ENCODE measurements around the gene IQGAP3.

IQGAP3 gene

GRCh38 chr1:156544592-156545102 lies 27.7 kb downstream of the IQGAP3 start:
- Histone ChIP-seq H3K4me1 (ENCODE audit: control insufficient read depth, insufficient read depth, low read depth, low read length) (peaks cover 2% of the 10 kb centered on the region), H2BK120ac (ENCODE audit: low read depth, low read length) (no peak overlapping the region), H3K4me3 (ENCODE audit: insufficient read depth in 1 of 2, low read depth in 1 of 2, low read length in 2 of 2) (no peak overlapping the region), H2AFZ (ENCODE audit: low read depth, low read length) (no peak overlapping the region), H3K18ac (ENCODE audit: low read depth in 1 of 2, low read length in 2 of 2) (no peak overlapping the region), H3K9ac (ENCODE audit: low read length) (no peak overlapping the region), H3K9me3 (ENCODE audit: control insufficient read depth, low read length) (no peaks in the 10 kb centered on the region), H4K8ac (ENCODE audit: low read length) (no peak overlapping the region), H3K27me3 (ENCODE audit: control insufficient read depth in 1 of 2, insufficient read depth in 1 of 2, low read length in 2 of 2) (no peaks in the 10 kb centered on the region), H2BK12ac (ENCODE audit: low read length in 2 of 2) (no peak overlapping the region), H2BK5ac (ENCODE audit: low read depth, low read length, poor library complexity, severe bottlenecking) (no peak overlapping the region), H3K4ac (ENCODE audit: low read depth in 1 of 2, low read length in 2 of 2) (no peak overlapping the region), H3K36me3 (ENCODE audit: control insufficient read depth in 1 of 2, insufficient read depth in 2 of 2, low read depth in 1 of 2, low read length in 2 of 2) (peaks cover 11 to 30% of the 10 kb centered on the region in 2 experiments), H4K91ac (ENCODE audit: low read length) (no peak overlapping the region), H2AK5ac (ENCODE audit: low read length, severe bottlenecking) (no peak overlapping the region), H3K14ac (ENCODE audit: low read length in 2 of 2) (no peak overlapping the region), H2BK15ac (ENCODE audit: low read depth, poor library complexity, severe bottlenecking) (no peak overlapping the region), H3K4me2 (ENCODE audit: low read length, poor library complexity, severe bottlenecking) (no peak overlapping the region), H3K27ac (ENCODE audit: low read length, poor library complexity, severe bottlenecking) (no peak overlapping the region), H3K23ac (ENCODE audit: low read length in 2 of 2) (no peak overlapping the region), H3K79me1 (replicated peaks; ENCODE audit: low read length, poor library complexity, severe bottlenecking) (no peaks in the 10 kb centered on the region)
- WGBS: 97% methylated on average over 3 of the region's 3 CpGs
- DNase-seq: no peak

DNA sequence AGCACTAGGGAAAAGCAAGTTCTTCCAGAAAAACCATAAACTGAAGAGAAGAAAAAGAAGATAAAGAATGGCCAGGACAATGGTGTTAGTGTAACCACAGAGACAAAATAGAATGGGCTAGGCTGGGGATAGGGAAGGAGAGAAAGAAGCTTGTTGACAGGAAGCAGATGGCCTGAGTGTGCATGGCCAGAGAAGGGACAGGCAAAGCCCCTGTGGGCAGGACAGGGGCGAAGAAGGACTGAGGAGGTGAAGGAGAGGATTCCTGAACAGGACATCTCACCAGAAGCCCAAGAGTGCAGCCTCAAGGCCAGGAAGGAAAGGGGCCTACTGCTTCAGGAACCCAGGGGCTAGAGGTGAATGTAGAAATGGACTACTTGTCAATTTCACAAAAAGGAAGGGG lies 29.3 kb downstream of the IQGAP3 start:
- H3K4ac ChIP-seq (ENCODE audit: low read depth in 1 of 2, low read length in 2 of 2): no peak overlapping the region
- H3K9ac ChIP-seq (ENCODE audit: low read length): no peak overlapping the region
- H3K4me2 ChIP-seq (ENCODE audit: low read length, poor library complexity, severe bottlenecking): no peak overlapping the region
- no peak overlapping the region for H2BK15ac ChIP-seq (ENCODE audit: low read depth, poor library complexity, severe bottlenecking)
- H3K79me1 ChIP-seq (replicated peaks; ENCODE audit: low read length, poor library complexity, severe bottlenecking): no peaks in the 10 kb centered on the region
- H2BK5ac ChIP-seq (ENCODE audit: low read depth, low read length, poor library complexity, severe bottlenecking): no peak overlapping the region
- no peak overlapping the region for H3K14ac ChIP-seq (ENCODE audit: low read length in 2 of 2)
- H3K27ac ChIP-seq (ENCODE audit: low read length, poor library complexity, severe bottlenecking): no peak overlapping the region
- WGBS: 91% methylated on average over 1 of the region's 1 CpG
- H3K4me3 ChIP-seq (ENCODE audit: insufficient read depth in 1 of 2, low read depth in 1 of 2, low read length in 2 of 2): no peak overlapping the region
- H3K23ac ChIP-seq (ENCODE audit: low read length in 2 of 2): no peak overlapping the region
- H2BK120ac ChIP-seq (ENCODE audit: low read depth, low read length): no peak overlapping the region
- peaks cover 2% of the 10 kb centered on the region for H3K4me1 ChIP-seq (ENCODE audit: control insufficient read depth, insufficient read depth, low read depth, low read length)
- H2BK12ac ChIP-seq (ENCODE audit: low read length in 2 of 2): no peak overlapping the region
- no peak for DNase-seq
- no peak overlapping the region for H2AK5ac ChIP-seq (ENCODE audit: low read length, severe bottlenecking)
- H4K91ac ChIP-seq (ENCODE audit: low read length): no peak overlapping the region
- H3K18ac ChIP-seq (ENCODE audit: low read depth in 1 of 2, low read length in 2 of 2): no peak overlapping the region
- H3K27me3 ChIP-seq (ENCODE audit: control insufficient read depth in 1 of 2, insufficient read depth in 1 of 2, low read length in 2 of 2): no peaks in the 10 kb centered on the region
- no peak overlapping the region for H2AFZ ChIP-seq (ENCODE audit: low read depth, low read length)
- no peaks in the 10 kb centered on the region for H3K9me3 ChIP-seq (ENCODE audit: control insufficient read depth, low read length)
- H3K36me3 ChIP-seq (ENCODE audit: control insufficient read depth in 1 of 2, insufficient read depth in 2 of 2, low read depth in 1 of 2, low read length in 2 of 2): peaks cover 19 to 25% of the 10 kb centered on the region in 2 experiments
- H4K8ac ChIP-seq (ENCODE audit: low read length): no peak overlapping the region

DNA sequence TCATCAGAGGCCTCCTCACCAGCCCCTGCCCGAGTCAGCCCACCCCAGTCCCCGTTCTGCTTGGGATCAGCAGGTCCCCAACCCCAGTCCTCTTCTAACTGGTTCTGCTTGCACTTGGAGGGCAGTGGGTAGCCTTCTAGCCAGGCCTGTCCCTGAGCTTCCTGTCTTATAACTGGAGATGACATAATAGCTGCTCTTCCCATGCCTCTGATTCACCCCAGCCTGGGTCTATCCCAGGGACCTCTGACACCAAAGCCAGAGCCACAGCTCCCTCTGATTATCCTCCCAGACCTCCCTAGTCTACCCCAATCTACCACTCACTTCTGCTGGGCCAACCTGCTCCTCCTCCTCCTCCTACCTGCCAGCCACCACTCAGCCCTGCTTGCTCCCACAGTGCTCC lies 31.4 kb downstream of the IQGAP3 start:
- H3K18ac ChIP-seq (ENCODE audit: low read depth in 1 of 2, low read length in 2 of 2): no peak overlapping the region
- no peak overlapping the region for H2AK5ac ChIP-seq (ENCODE audit: low read length, severe bottlenecking)
- H3K9me3 ChIP-seq (ENCODE audit: control insufficient read depth, low read length): no peaks in the 10 kb centered on the region
- no peaks in the 10 kb centered on the region for H3K79me1 ChIP-seq (replicated peaks; ENCODE audit: low read length, poor library complexity, severe bottlenecking)
- no peak overlapping the region for H3K4me2 ChIP-seq (ENCODE audit: low read length, poor library complexity, severe bottlenecking)
- H2BK5ac ChIP-seq (ENCODE audit: low read depth, low read length, poor library complexity, severe bottlenecking): no peak overlapping the region
- no peak overlapping the region for H2BK120ac ChIP-seq (ENCODE audit: low read depth, low read length)
- 95% methylated on average over 2 of the region's 2 CpGs for WGBS
- no peaks in the 10 kb centered on the region for H3K27me3 ChIP-seq (ENCODE audit: control insufficient read depth in 1 of 2, insufficient read depth in 1 of 2, low read length in 2 of 2)
- H3K27ac ChIP-seq (ENCODE audit: low read length, poor library complexity, severe bottlenecking): no peak overlapping the region
- no peak overlapping the region for H2AFZ ChIP-seq (ENCODE audit: low read depth, low read length)
- H4K8ac ChIP-seq (ENCODE audit: low read length): no peak overlapping the region
- H3K9ac ChIP-seq (ENCODE audit: low read length): no peak overlapping the region
- peak; percentile 13 for DNase-seq
- H4K91ac ChIP-seq (ENCODE audit: low read length): no peak overlapping the region
- H3K23ac ChIP-seq (ENCODE audit: low read length in 2 of 2): no peak overlapping the region
- peaks cover 2% of the 10 kb centered on the region for H3K4me1 ChIP-seq (ENCODE audit: control insufficient read depth, insufficient read depth, low read depth, low read length)
- H3K4ac ChIP-seq (ENCODE audit: low read depth in 1 of 2, low read length in 2 of 2): no peak overlapping the region
- no peak overlapping the region for H3K14ac ChIP-seq (ENCODE audit: low read length in 2 of 2)
- H3K36me3 ChIP-seq (ENCODE audit: control insufficient read depth in 1 of 2, insufficient read depth in 2 of 2, low read depth in 1 of 2, low read length in 2 of 2): peaks cover 18 to 28% of the 10 kb centered on the region in 2 experiments
- H3K4me3 ChIP-seq (ENCODE audit: insufficient read depth in 1 of 2, low read depth in 1 of 2, low read length in 2 of 2): no peak overlapping the region
- H2BK15ac ChIP-seq (ENCODE audit: low read depth, poor library complexity, severe bottlenecking): no peak overlapping the region
- no peak overlapping the region for H2BK12ac ChIP-seq (ENCODE audit: low read length in 2 of 2)

DNA sequence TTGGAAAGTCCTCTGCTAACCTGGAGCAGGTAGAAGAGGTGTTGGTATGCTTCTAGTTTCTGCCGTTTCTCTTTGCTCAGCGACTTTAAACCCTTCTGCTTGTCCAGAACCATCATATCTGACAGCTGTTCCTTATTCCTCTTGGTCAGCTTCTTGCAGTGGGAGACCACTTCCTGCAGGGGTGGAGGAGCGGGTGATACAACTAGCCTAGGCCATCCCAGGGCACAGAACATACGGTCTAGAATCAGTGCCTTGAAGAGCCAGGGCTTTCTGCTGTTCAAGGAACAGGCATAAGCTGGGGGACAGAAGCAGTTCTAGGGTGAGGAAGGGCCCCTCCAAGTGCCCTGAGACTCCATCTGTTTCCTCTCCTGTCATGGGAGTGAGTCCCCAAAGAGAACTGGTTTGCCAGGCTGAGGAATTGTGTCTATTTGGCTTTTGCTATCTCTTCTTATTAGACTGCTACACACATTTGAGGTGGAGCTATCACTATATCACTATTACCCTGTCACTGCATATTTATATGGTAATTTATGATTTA lies 32.5 kb downstream of the IQGAP3 start:
- Histone ChIP-seq H3K23ac (ENCODE audit: low read length in 2 of 2) (no peak overlapping the region), H3K4me2 (ENCODE audit: low read length, poor library complexity, severe bottlenecking) (no peak overlapping the region), H3K9ac (ENCODE audit: low read length) (no peak overlapping the region), H3K36me3 (ENCODE audit: control insufficient read depth in 1 of 2, insufficient read depth in 2 of 2, low read depth in 1 of 2, low read length in 2 of 2) (peaks cover 21 to 28% of the 10 kb centered on the region in 2 experiments), H4K8ac (ENCODE audit: low read length) (no peak overlapping the region), H3K79me1 (replicated peaks; ENCODE audit: low read length, poor library complexity, severe bottlenecking) (no peaks in the 10 kb centered on the region), H3K18ac (ENCODE audit: low read depth in 1 of 2, low read length in 2 of 2) (no peak overlapping the region), H3K4ac (ENCODE audit: low read depth in 1 of 2, low read length in 2 of 2) (no peak overlapping the region), H2AK5ac (ENCODE audit: low read length, severe bottlenecking) (no peak overlapping the region), H3K14ac (ENCODE audit: low read length in 2 of 2) (no peak overlapping the region), H2BK120ac (ENCODE audit: low read depth, low read length) (no peak overlapping the region), H3K4me1 (ENCODE audit: control insufficient read depth, insufficient read depth, low read depth, low read length) (peaks cover 2% of the 10 kb centered on the region), H2BK15ac (ENCODE audit: low read depth, poor library complexity, severe bottlenecking) (no peak overlapping the region), H2BK5ac (ENCODE audit: low read depth, low read length, poor library complexity, severe bottlenecking) (no peak overlapping the region), H3K9me3 (ENCODE audit: control insufficient read depth, low read length) (no peaks in the 10 kb centered on the region), H4K91ac (ENCODE audit: low read length) (no peak overlapping the region), H3K4me3 (ENCODE audit: insufficient read depth in 1 of 2, low read depth in 1 of 2, low read length in 2 of 2) (no peak overlapping the region), H2AFZ (ENCODE audit: low read depth, low read length) (no peak overlapping the region), H2BK12ac (ENCODE audit: low read length in 2 of 2) (no peak overlapping the region), H3K27me3 (ENCODE audit: control insufficient read depth in 1 of 2, insufficient read depth in 1 of 2, low read length in 2 of 2) (no peaks in the 10 kb centered on the region), H3K27ac (ENCODE audit: low read length, poor library complexity, severe bottlenecking) (no peak overlapping the region)
- WGBS: 97% methylated on average over 4 of the region's 4 CpGs
- DNase-seq: no peak

Data from mesenchymal stem cell (in vitro differentiated cells and primary cell).